HFFc6 (cell line): ENCODE measurements around the gene TIMP3. TPM values are rescaled to one million over a fixed set of nuclear protein-coding genes. Genes with fewer than 3 reads are reported as not detected.

Experiments used
- DNase-seq: peaks from one replicate; pipeline ENCODE4 v3.0.0-alpha.2; 2018
- H3K27ac Mint-ChIP-seq: 2 replicates; pipeline ENCODE4 v1.8.0; 2020; ENCODE audit warnings: mild to moderate bottlenecking, mixed read lengths
- H3K27me3 Mint-ChIP-seq: 2 replicates; pipeline ENCODE4 v1.8.0; 2021; ENCODE audit warnings: mild to moderate bottlenecking, moderate library complexity, mixed read lengths; ENCODE audit not compliant: insufficient read depth
- H3K36me3 Mint-ChIP-seq: 2 replicates; pipeline ENCODE4 v1.8.0; 2021; ENCODE audit warnings: low read depth, mixed read lengths
- H3K4me1 Mint-ChIP-seq: 2 replicates; pipeline ENCODE4 v1.8.0; 2020; ENCODE audit warnings: low read depth, mixed read lengths
- H3K4me3 Mint-ChIP-seq: 2 replicates; pipeline ENCODE4 v1.8.0; 2020; ENCODE audit warnings: mild to moderate bottlenecking, moderate library complexity, mixed read lengths
- H3K9me3 Mint-ChIP-seq: 2 replicates; pipeline ENCODE4 v1.8.0; 2020; ENCODE audit warnings: mild to moderate bottlenecking, mixed read lengths
- CTCF ChIP-seq: fragments of 200-600 bp; sonication (generic); IDR thresholded peaks from 2 replicates; pipeline ENCODE4 v1.5.0; 2021; ENCODE audit warnings: antibody characterized with exemption, mild to moderate bottlenecking
- total RNA-seq, 6 experiments: library from RNA; stranded (reverse); fragmentation: NEBNext Ultra II Directional; extraction: Animal tissue kit (Norgen Biotek cat#: 25700); gene quantifications; 2 replicates in 1 of 6; 3 replicates in 5 of 6; pipeline ENCODE4 v1.2.3, GENCODE V29; 2021

Gene TIMP3
- total RNA-seq, 6 experiments from 2014 or later, result 303 to 525 (median 354) TPM

GRCh38 chr22:32805361-32805881 lies 3.9 kb downstream of the TIMP3 start:
- DNase-seq, result no peak
- H3K27me3 Mint-ChIP-seq, result peaks cover 8% of the 10 kb centered on the region
- H3K36me3 Mint-ChIP-seq, result peaks cover 22% of the 10 kb centered on the region
- H3K4me3 Mint-ChIP-seq, result peak overlapping the region; percentile 100
- H3K4me1 Mint-ChIP-seq, result peaks cover 80% of the 10 kb centered on the region
- H3K9me3 Mint-ChIP-seq, result no peaks in the 10 kb centered on the region
- no peak for TF ChIP-seq CTCF
- H3K27ac Mint-ChIP-seq, result peak overlapping the region; percentile 91

GRCh38 chr22:32806296-32806695 lies 4.8 kb downstream of the TIMP3 start:
- H3K4me1 Mint-ChIP-seq, result peaks cover 82% of the 10 kb centered on the region
- peak overlapping the region; percentile 38; the same call in 1 of the 2 replicates for H3K27ac Mint-ChIP-seq
- H3K4me3 Mint-ChIP-seq, result no peak overlapping the region
- H3K27me3 Mint-ChIP-seq, result peaks cover 7% of the 10 kb centered on the region
- no peak for TF ChIP-seq CTCF
- no peak for DNase-seq
- peaks cover 31% of the 10 kb centered on the region for H3K36me3 Mint-ChIP-seq
- H3K9me3 Mint-ChIP-seq, result no peaks in the 10 kb centered on the region

GRCh38 chr22:32808038-32808445 lies 6.5 kb downstream of the TIMP3 start:
- H3K27me3 Mint-ChIP-seq, result peaks cover 2% of the 10 kb centered on the region
- no peaks in the 10 kb centered on the region for H3K9me3 Mint-ChIP-seq
- H3K4me1 Mint-ChIP-seq, result peaks cover 83% of the 10 kb centered on the region
- no peak for TF ChIP-seq CTCF
- DNase-seq, result no peak
- H3K4me3 Mint-ChIP-seq, result no peak overlapping the region
- peak overlapping the region; percentile 57 for H3K27ac Mint-ChIP-seq
- H3K36me3 Mint-ChIP-seq, result peaks cover 34% of the 10 kb centered on the region

- no peaks in the 10 kb centered on the region for H3K9me3 Mint-ChIP-seq
- no peak for TF ChIP-seq CTCF
- peaks cover 4% of the 10 kb centered on the region for H3K27me3 Mint-ChIP-seq
- DNase-seq, result no peak
- no peak overlapping the region for H3K4me3 Mint-ChIP-seq
- H3K36me3 Mint-ChIP-seq, result peaks cover 33% of the 10 kb centered on the region
- peaks cover 83% of the 10 kb centered on the region for H3K4me1 Mint-ChIP-seq
- peak overlapping the region; percentile 22; the same call in 1 of the 2 replicates for H3K27ac Mint-ChIP-seq
These were observed 8.5 kb downstream of the TIMP3 start for GRCh38 chr22:32809786-32810554.

GRCh38 chr22:32810555-32811133 lies 9.1 kb downstream of the TIMP3 start:
- TF ChIP-seq CTCF, result no peak
- peaks cover 6% of the 10 kb centered on the region for H3K27me3 Mint-ChIP-seq
- H3K9me3 Mint-ChIP-seq, result no peaks in the 10 kb centered on the region
- H3K4me1 Mint-ChIP-seq, result peaks cover 77% of the 10 kb centered on the region
- no peak for DNase-seq
- H3K36me3 Mint-ChIP-seq, result peaks cover 27% of the 10 kb centered on the region
- peak overlapping the region; percentile 22; the same call in 1 of the 2 replicates for H3K27ac Mint-ChIP-seq
- H3K4me3 Mint-ChIP-seq, result no peak overlapping the region
